Epithelial cell of umbilical artery (primary cell): ENCODE results near the gene DIO3. TPM values are rescaled to one million over a fixed set of nuclear protein-coding genes. Genes with fewer than 3 reads are reported as not detected.

Source experiments
- total RNA-seq: library from RNA; depleted of rRNA; stranded (reverse); fragments of >200 nt; gene quantifications from 2 replicates; pipeline ENCODE4 v1.2.3, GENCODE V29; 2014

DIO3 gene
- not detected in 2 replicates for total RNA-seq

GRCh38 chr14:101561145-101561896, at the start of gene DIO3:
Gene DIO3, plus strand, starts transcription at chr14:101561495.

Other genes with a start within 250 kb of the DIO3 start
- gene PPP2R5C, start 200.2 kb downstream of the DIO3 start, total RNA-seq: 58.2 and 67.2 TPM in 2 replicates